Stomach (tissue), 4 donors: Measurements from ENCODE around the gene UBXN4.

ENCODE experiments used
- POLR2A ChIP-seq, 4 donors: fragments of 450-650 bp; IDR thresholded peaks; one replicate each; pipeline ENCODE4 v1.6.1; 2016; ENCODE audit warnings: antibody characterized with exemption in 4 of 4, control low read depth in 2 of 4, mild to moderate bottlenecking in 1 of 4, moderate library complexity in 1 of 4
- TF ChIP-seq, protein P1 (sequence below), 7 experiments: fragments of 450-650 bp in 4 of 7; fragments of 200-600 bp in 3 of 7; sonication (generic) in 3 of 7; IDR thresholded peaks; one replicate each; pipeline ENCODE4 v1.5.1; 2016 to 2019; ENCODE audit warnings: antibody characterized with exemption in 7 of 7, control low read depth in 2 of 7, mild to moderate bottlenecking in 1 of 7

DNA sequence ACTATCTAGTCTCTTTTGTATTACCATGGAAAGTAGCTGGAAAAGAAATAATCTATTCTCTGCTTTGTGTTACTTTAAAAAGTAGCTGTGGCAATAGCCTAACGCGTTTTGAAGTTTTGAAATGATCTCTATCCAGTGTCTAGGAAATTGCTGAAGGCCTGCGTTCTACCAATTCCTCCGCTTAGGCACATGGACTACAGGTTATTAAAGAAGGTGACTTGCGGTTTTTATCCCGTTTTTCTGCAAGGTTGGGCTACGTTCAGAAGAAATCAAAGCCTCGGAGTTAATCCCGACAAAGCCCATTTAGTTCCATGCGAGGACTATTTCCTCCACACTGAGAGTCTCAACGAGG lies 636 bp upstream of the UBXN4 start:
- no peak for TF ChIP-seq POLR2A (IDR thresholded peaks at IDR 0.05)
- TF ChIP-seq, protein P1, sequence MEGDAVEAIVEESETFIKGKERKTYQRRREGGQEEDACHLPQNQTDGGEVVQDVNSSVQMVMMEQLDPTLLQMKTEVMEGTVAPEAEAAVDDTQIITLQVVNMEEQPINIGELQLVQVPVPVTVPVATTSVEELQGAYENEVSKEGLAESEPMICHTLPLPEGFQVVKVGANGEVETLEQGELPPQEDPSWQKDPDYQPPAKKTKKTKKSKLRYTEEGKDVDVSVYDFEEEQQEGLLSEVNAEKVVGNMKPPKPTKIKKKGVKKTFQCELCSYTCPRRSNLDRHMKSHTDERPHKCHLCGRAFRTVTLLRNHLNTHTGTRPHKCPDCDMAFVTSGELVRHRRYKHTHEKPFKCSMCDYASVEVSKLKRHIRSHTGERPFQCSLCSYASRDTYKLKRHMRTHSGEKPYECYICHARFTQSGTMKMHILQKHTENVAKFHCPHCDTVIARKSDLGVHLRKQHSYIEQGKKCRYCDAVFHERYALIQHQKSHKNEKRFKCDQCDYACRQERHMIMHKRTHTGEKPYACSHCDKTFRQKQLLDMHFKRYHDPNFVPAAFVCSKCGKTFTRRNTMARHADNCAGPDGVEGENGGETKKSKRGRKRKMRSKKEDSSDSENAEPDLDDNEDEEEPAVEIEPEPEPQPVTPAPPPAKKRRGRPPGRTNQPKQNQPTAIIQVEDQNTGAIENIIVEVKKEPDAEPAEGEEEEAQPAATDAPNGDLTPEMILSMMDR (IDR thresholded peaks at IDR 0.05): no peak
